GM18868 (cell line): ENCODE results near the gene SORL1-AS1.

ENCODE experiments used
- ATAC-seq: cut with Tn5 transposase; IDR thresholded peaks from one replicate; pipeline ENCODE4 v1.9.1; 2021; ENCODE audit warnings: mild to moderate bottlenecking, moderate library complexity; ENCODE audit not compliant: unreplicated experiment

SORL1-AS1 gene

GRCh38 chr11:121476379-121477032, 23.7 kb upstream of the SORL1-AS1 start:
- ATAC-seq: no peak

GRCh38 chr11:121474680-121475079, 21.9 kb upstream of the SORL1-AS1 start:
- ATAC-seq: no peak

GRCh38 chr11:121473064-121473777, 20.5 kb upstream of the SORL1-AS1 start:
- ATAC-seq: no peak

- no peak for ATAC-seq
Measured at GRCh38 chr11:121472312-121472711, 19.5 kb upstream of the SORL1-AS1 start.

- ATAC-seq: no peak
Measured at GRCh38 chr11:121471167-121471566, 18.4 kb upstream of the SORL1-AS1 start.

GRCh38 chr11:121469910-121470309, 17.1 kb upstream of the SORL1-AS1 start:
- no peak for ATAC-seq

- ATAC-seq: peak; percentile 56
Measured at GRCh38 chr11:121467965-121468364, 15.2 kb upstream of the SORL1-AS1 start.

GRCh38 chr11:121467471-121467870, 14.7 kb upstream of the SORL1-AS1 start:
- ATAC-seq: no peak

- ATAC-seq: no peak
Measured at GRCh38 chr11:121466063-121466794, 13.5 kb upstream of the SORL1-AS1 start.

- ATAC-seq: no peak
Measured at GRCh38 chr11:121465709-121466062, 12.9 kb upstream of the SORL1-AS1 start.

GRCh38 chr11:121464352-121464946, 11.7 kb upstream of the SORL1-AS1 start:
- ATAC-seq: peak; percentile 41

GRCh38 chr11:121463689-121464335, 11.0 kb upstream of the SORL1-AS1 start:
- ATAC-seq: no peak

GRCh38 chr11:121461843-121462242, 9.1 kb upstream of the SORL1-AS1 start:
- ATAC-seq: no peak

- ATAC-seq: no peak
Measured at GRCh38 chr11:121460941-121461514, 8.3 kb upstream of the SORL1-AS1 start.

- no peak for ATAC-seq
Measured at GRCh38 chr11:121459413-121460017, 6.7 kb upstream of the SORL1-AS1 start.

- no peak for ATAC-seq
Measured at GRCh38 chr11:121458551-121458950, 5.8 kb upstream of the SORL1-AS1 start.

- ATAC-seq: no peak
Measured at GRCh38 chr11:121456816-121457431, 4.2 kb upstream of the SORL1-AS1 start.

- no peak for ATAC-seq
Measured at GRCh38 chr11:121456151-121456550, 3.4 kb upstream of the SORL1-AS1 start.

- no peak for ATAC-seq
Measured at GRCh38 chr11:121455115-121455514, 2.3 kb upstream of the SORL1-AS1 start.
